AG04449 (cell line): Measurements from ENCODE around the gene ZFPM1.

ENCODE experiments used
- CTCF ChIA-PET: fragments of 350-600 bp; formaldehyde crosslinking; extraction: SDS; loops from one replicate; lab custom pipeline; 2021; ENCODE audit warnings: antibody characterized with exemption; lab: Yijun Ruan, JAX
- POLR2A ChIA-PET: fragments of 400-600, 350-600 bp; formaldehyde crosslinking; extraction: SDS; loops from one replicate; lab custom pipeline; 2020; ENCODE audit warnings: antibody characterized with exemption, inconsistent platforms; lab: Yijun Ruan, JAX
- DNase-seq: peaks from one replicate; pipeline ENCODE4 v3.0.0-alpha.2; 2010; ENCODE audit warnings: low read depth, low spot score
- H3K4me3 ChIP-seq: 2 replicates; pipeline ENCODE4 v1.5.1; 2011; ENCODE audit warnings: low read depth, mild to moderate bottlenecking, control low read depth, low read length
- TF ChIP-seq, protein P1 (sequence below): IDR thresholded peaks from one replicate; pipeline ENCODE4 v1.5.1; 2011; ENCODE audit warnings: mild to moderate bottlenecking, moderate library complexity, low read length, control low read depth, inconsistent platforms; ENCODE audit not compliant: insufficient read depth; ENCODE audit errors: missing control alignments

The ZFPM1 gene

DNA sequence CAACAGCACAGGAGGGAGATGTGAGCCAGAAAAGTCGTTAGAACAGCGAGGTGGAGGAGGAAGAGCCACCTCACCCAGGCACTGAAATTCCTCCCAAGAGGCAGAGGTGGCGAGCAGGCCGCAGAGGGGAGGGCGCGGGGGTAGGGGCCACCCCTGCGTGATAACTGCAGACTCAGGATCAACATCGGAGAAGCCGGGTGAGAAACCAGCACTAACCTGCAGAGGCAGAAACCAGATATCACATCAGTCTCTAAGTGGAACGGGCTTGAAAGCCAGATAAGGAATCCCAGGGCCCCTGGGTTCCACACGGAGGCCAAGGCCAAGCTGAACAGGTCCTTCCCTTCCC, 77.8 kb downstream of the ZFPM1 start:
- no peak overlapping the region for H3K4me3 ChIP-seq
- no peak for DNase-seq
- ChIA-PET CTCF (interaction anchor here (0.8 kb wide), 1 partner anchor 93 kb away, joined by 3 read pairs; no protein-coding TSS in a partner anchor), POLR2A (no interaction called here)
- TF ChIP-seq, protein P1, sequence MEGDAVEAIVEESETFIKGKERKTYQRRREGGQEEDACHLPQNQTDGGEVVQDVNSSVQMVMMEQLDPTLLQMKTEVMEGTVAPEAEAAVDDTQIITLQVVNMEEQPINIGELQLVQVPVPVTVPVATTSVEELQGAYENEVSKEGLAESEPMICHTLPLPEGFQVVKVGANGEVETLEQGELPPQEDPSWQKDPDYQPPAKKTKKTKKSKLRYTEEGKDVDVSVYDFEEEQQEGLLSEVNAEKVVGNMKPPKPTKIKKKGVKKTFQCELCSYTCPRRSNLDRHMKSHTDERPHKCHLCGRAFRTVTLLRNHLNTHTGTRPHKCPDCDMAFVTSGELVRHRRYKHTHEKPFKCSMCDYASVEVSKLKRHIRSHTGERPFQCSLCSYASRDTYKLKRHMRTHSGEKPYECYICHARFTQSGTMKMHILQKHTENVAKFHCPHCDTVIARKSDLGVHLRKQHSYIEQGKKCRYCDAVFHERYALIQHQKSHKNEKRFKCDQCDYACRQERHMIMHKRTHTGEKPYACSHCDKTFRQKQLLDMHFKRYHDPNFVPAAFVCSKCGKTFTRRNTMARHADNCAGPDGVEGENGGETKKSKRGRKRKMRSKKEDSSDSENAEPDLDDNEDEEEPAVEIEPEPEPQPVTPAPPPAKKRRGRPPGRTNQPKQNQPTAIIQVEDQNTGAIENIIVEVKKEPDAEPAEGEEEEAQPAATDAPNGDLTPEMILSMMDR: no peak

- ChIA-PET POLR2A (no interaction called here), CTCF (interaction anchor here (0.8 kb wide), 1 partner anchor 94 kb away, joined by 3 read pairs; no protein-coding TSS in a partner anchor)
Measured at GRCh38 chr16:88531346-88531745, 78.3 kb downstream of the ZFPM1 start.

GRCh38 chr16:88531931-88532433, 78.9 kb downstream of the ZFPM1 start:
- CTCF ChIA-PET: interaction anchor here (0.6 kb wide), 1 partner anchor 15 kb away, joined by 3 read pairs; no protein-coding TSS in a partner anchor
- POLR2A ChIA-PET: no interaction called here
- TF ChIP-seq, protein P1: no peak
- DNase-seq: no peak
- no peak overlapping the region for H3K4me3 ChIP-seq

More at GRCh38 chr16:88531346-88531745, 78.3 kb downstream of the ZFPM1 start:
- no peak for DNase-seq
- TF ChIP-seq, protein P1: no peak
- no peak overlapping the region for H3K4me3 ChIP-seq

GRCh38 chr16:88532434-88533241, 79.6 kb downstream of the ZFPM1 start:
- peak overlapping the region; percentile 36 for H3K4me3 ChIP-seq
- TF ChIP-seq, protein P1: no peak
- CTCF ChIA-PET: interaction anchor here (0.6 to 1.4 kb wide), 2 partner anchors 16 to 17 kb away, joined by 3 read pairs; no protein-coding TSS in a partner anchor
- POLR2A ChIA-PET: no interaction called here
- DNase-seq: no peak

GRCh38 chr16:88533381-88533917, 80.4 kb downstream of the ZFPM1 start:
- ChIA-PET POLR2A (no interaction called here), CTCF (interaction anchor here (1.2 to 1.4 kb wide), 2 partner anchors 12 to 17 kb away, joined by 3 to 4 read pairs; no protein-coding TSS in a partner anchor)
- TF ChIP-seq, protein P1: no peak
- no peak for DNase-seq
- H3K4me3 ChIP-seq: peak overlapping the region; percentile 62

GRCh38 chr16:88533932-88534637, 81.0 kb downstream of the ZFPM1 start:
- TF ChIP-seq, protein P1: no peak
- DNase-seq: no peak
- H3K4me3 ChIP-seq: peak overlapping the region; percentile 67
- POLR2A ChIA-PET: no interaction called here
- CTCF ChIA-PET: interaction anchor here (1.2 to 1.4 kb wide), 2 partner anchors 12 to 16 kb away, joined by 3 to 4 read pairs; no protein-coding TSS in a partner anchor
